Mucosa of rectum (tissue), 2 donors: Measurements from ENCODE around the gene ZBTB25.
A peak's percentile ranks its signal among the peaks of the same experiment; 100 is the strongest.

Experiments
- H3K27ac ChIP-seq, 2 donors: one replicate each; pipeline ENCODE4 v1.7.0; 2013; ENCODE audit warnings: inconsistent platforms in 2 of 2, low read depth in 2 of 2, low read length in 2 of 2
- H3K27me3 ChIP-seq, 2 donors: one replicate each; pipeline ENCODE4 v1.7.0; 2013; ENCODE audit warnings: low read length in 2 of 2; ENCODE audit not compliant: control insufficient read depth in 2 of 2, insufficient read depth in 2 of 2
- H3K36me3 ChIP-seq, 2 donors: one replicate each; pipeline ENCODE4 v1.7.0; 2013; ENCODE audit warnings: low read length in 2 of 2; ENCODE audit not compliant: control insufficient read depth in 2 of 2, insufficient read depth in 2 of 2
- H3K4me1 ChIP-seq, 2 donors: one replicate each; pipeline ENCODE4 v1.7.0; 2013; ENCODE audit warnings: low read length in 2 of 2, mild to moderate bottlenecking in 1 of 2; ENCODE audit not compliant: control insufficient read depth in 2 of 2, insufficient read depth in 2 of 2
- H3K4me3 ChIP-seq, 2 donors: one replicate each; pipeline ENCODE4 v1.7.0; 2013; ENCODE audit warnings: low read length in 2 of 2
- H3K9ac ChIP-seq, 2 donors: one replicate each; pipeline ENCODE4 v1.7.0; 2013; ENCODE audit warnings: low read length in 2 of 2, low read depth in 1 of 2, mild to moderate bottlenecking in 1 of 2
- H3K9me3 ChIP-seq, 2 donors: one replicate each; pipeline ENCODE4 v1.7.0; 2013; ENCODE audit warnings: low read length in 2 of 2; ENCODE audit not compliant: control insufficient read depth in 2 of 2
- donor health status: healthy.
- donor health status: Normal muscosa, but diverticular disease.

Gene ZBTB25

GRCh38 chr14:64502887-64503433 lies 678 bp downstream of the ZBTB25 start:
- Histone ChIP-seq H3K9ac (peak overlapping the region; percentile 97 to 98), H3K36me3 (no peaks in the 10 kb centered on the region), H3K9me3 (no peaks in the 10 kb centered on the region), H3K27me3 (no peaks in the 10 kb centered on the region), H3K27ac (peak overlapping the region; percentile 99 to 100), H3K4me3 (peak overlapping the region; percentile 77 to 88), H3K4me1 (peaks cover 25 to 29% of the 10 kb centered on the region in 2 donors)

GRCh38 chr14:64502456-64502855 lies 1.2 kb downstream of the ZBTB25 start:
- Histone ChIP-seq H3K27ac (peak overlapping the region; percentile 99 to 100), H3K9ac (peak overlapping the region; percentile 97 to 98), H3K36me3 (no peaks in the 10 kb centered on the region), H3K4me1 (peaks cover 25% of the 10 kb centered on the region in 2 donors), H3K9me3 (no peaks in the 10 kb centered on the region), H3K27me3 (no peaks in the 10 kb centered on the region), H3K4me3 (peak overlapping the region; percentile 77 to 88)

GRCh38 chr14:64501411-64502171 lies 2.0 kb downstream of the ZBTB25 start:
- H3K9me3 ChIP-seq, result no peaks in the 10 kb centered on the region
- no peaks in the 10 kb centered on the region for H3K36me3 ChIP-seq
- H3K27ac ChIP-seq, result peak overlapping the region; percentile 99 to 100
- peak overlapping the region; percentile 97 to 98 for H3K9ac ChIP-seq
- H3K27me3 ChIP-seq, result no peaks in the 10 kb centered on the region
- H3K4me3 ChIP-seq, result peak overlapping the region; percentile 77 to 88
- peaks cover 18 to 22% of the 10 kb centered on the region in 2 donors for H3K4me1 ChIP-seq

GRCh38 chr14:64500088-64500487 lies 3.5 kb downstream of the ZBTB25 start:
- peaks cover 16 to 20% of the 10 kb centered on the region in 2 donors for H3K4me1 ChIP-seq
- no peaks in the 10 kb centered on the region for H3K9me3 ChIP-seq
- no peak overlapping the region for H3K4me3 ChIP-seq
- no peak overlapping the region for H3K9ac ChIP-seq
- no peaks in the 10 kb centered on the region for H3K36me3 ChIP-seq
- no peaks in the 10 kb centered on the region for H3K27me3 ChIP-seq
- H3K27ac ChIP-seq, result no peak overlapping the region

GRCh38 chr14:64496764-64497163 lies 6.9 kb downstream of the ZBTB25 start:
- Histone ChIP-seq H3K4me1 (peaks cover 6 to 8% of the 10 kb centered on the region in 2 donors), H3K4me3 (no peak overlapping the region), H3K9me3 (no peaks in the 10 kb centered on the region), H3K9ac (no peak overlapping the region), H3K27me3 (no peaks in the 10 kb centered on the region), H3K36me3 (peaks cover 0 to 1% of the 10 kb centered on the region in 2 donors), H3K27ac (no peak overlapping the region)

- no peaks in the 10 kb centered on the region for H3K4me1 ChIP-seq
Measured at GRCh38 chr14:64495252-64495651, 8.4 kb downstream of the ZBTB25 start.

GRCh38 chr14:64493455-64493854 lies 10.2 kb downstream of the ZBTB25 start:
- no peaks in the 10 kb centered on the region for H3K9me3 ChIP-seq
- H3K9ac ChIP-seq, result no peak overlapping the region
- H3K27ac ChIP-seq, result no peak overlapping the region
- H3K27me3 ChIP-seq, result no peaks in the 10 kb centered on the region
- H3K4me1 ChIP-seq, result peaks cover 0 to 2% of the 10 kb centered on the region in 2 donors
- H3K4me3 ChIP-seq, result no peak overlapping the region
- H3K36me3 ChIP-seq, result peaks cover 0 to 3% of the 10 kb centered on the region in 2 donors

More at GRCh38 chr14:64495252-64495651, 8.4 kb downstream of the ZBTB25 start:
- no peaks in the 10 kb centered on the region for H3K27me3 ChIP-seq
- no peak overlapping the region for H3K9ac ChIP-seq
- H3K9me3 ChIP-seq, result no peaks in the 10 kb centered on the region
- H3K27ac ChIP-seq, result no peak overlapping the region
- H3K36me3 ChIP-seq, result peaks cover 0 to 2% of the 10 kb centered on the region in 2 donors
- no peak overlapping the region for H3K4me3 ChIP-seq

GRCh38 chr14:64491637-64492036 lies 12.0 kb downstream of the ZBTB25 start:
- Histone ChIP-seq H3K36me3 (peaks cover 8 to 20% of the 10 kb centered on the region in 2 donors), H3K9me3 (no peaks in the 10 kb centered on the region), H3K27ac (no peak overlapping the region), H3K9ac (no peak overlapping the region), H3K4me1 (peaks cover 0 to 2% of the 10 kb centered on the region in 2 donors), H3K27me3 (no peaks in the 10 kb centered on the region), H3K4me3 (no peak overlapping the region)

GRCh38 chr14:64488590-64489099 lies 15.0 kb downstream of the ZBTB25 start:
- H3K36me3 ChIP-seq, result peaks cover 11 to 23% of the 10 kb centered on the region in 2 donors

GRCh38 chr14:64478634-64479250 lies 24.9 kb downstream of the ZBTB25 start:
- no peak overlapping the region for H3K9ac ChIP-seq
- H3K4me3 ChIP-seq, result no peak overlapping the region
- no peaks in the 10 kb centered on the region for H3K27me3 ChIP-seq
- H3K36me3 ChIP-seq, result peaks cover 0 to 2% of the 10 kb centered on the region in 2 donors
- no peaks in the 10 kb centered on the region for H3K9me3 ChIP-seq
- H3K4me1 ChIP-seq, result peaks cover 0 to 3% of the 10 kb centered on the region in 2 donors
- no peak overlapping the region for H3K27ac ChIP-seq

More at GRCh38 chr14:64488590-64489099, 15.0 kb downstream of the ZBTB25 start:
- H3K4me1 ChIP-seq, result peaks cover 0 to 2% of the 10 kb centered on the region in 2 donors
- no peaks in the 10 kb centered on the region for H3K9me3 ChIP-seq
- no peak overlapping the region for H3K4me3 ChIP-seq
- no peak overlapping the region for H3K9ac ChIP-seq
- no peaks in the 10 kb centered on the region for H3K27me3 ChIP-seq
- no peak overlapping the region for H3K27ac ChIP-seq
